ENCODE data around the gene ZAR1L. TPM values are rescaled to one million over a fixed set of nuclear protein-coding genes. Genes with fewer than 3 reads are reported as not detected.
"Not testable (repeated sequence)": the region's sequence is repeated elsewhere in the genome, so short reads cannot be mapped to it uniquely, and the experiment has no call there.

ZAR1L gene
- polyA plus RNA-seq = not detected

- 1% methylated on average over 60 of the region's 60 CpGs for WGBS, 3 donors
- peak within 1 kb of the TSS; percentile 92 for H3K27ac ChIP-seq (ENCODE audit: low read depth, low read length)
Observed at GRCh38 chr13:32315238-32316027, at the start of gene ZAR1L, which contains the start of gene BRCA2. ZAR1L (minus strand) TSS chr13:32315363; CDS start chr13:32311925, 3,438 bp downstream. BRCA2 (plus strand) TSS chr13:32315508; CDS start chr13:32316461, 953 bp downstream.

GRCh38 chr13:32362574-32362973 lies 47.4 kb upstream of the ZAR1L start:
- WGBS, 3 donors = 58 to 95% (median 64%) methylated on average over 2 of the region's 2 CpGs
- no peak overlapping the region for H3K27ac ChIP-seq (ENCODE audit: low read depth, low read length)

- WGBS, 3 donors = 95 to 98% (median 98%) methylated on average over 8 of the region's 8 CpGs
- H3K27ac ChIP-seq (ENCODE audit: low read depth, low read length) = not testable (repeated sequence)
Observed at GRCh38 chr13:32355935-32356334, 40.8 kb upstream of the ZAR1L start.

GRCh38 chr13:32354040-32354439 lies 38.9 kb upstream of the ZAR1L start:
- WGBS, 3 donors = 98 to 100% (median 100%) methylated on average over 1 of the region's 1 CpG
- no peak overlapping the region for H3K27ac ChIP-seq (ENCODE audit: low read depth, low read length)

- 87 to 96% (median 94%) methylated on average over 15 of the region's 15 CpGs for WGBS, 3 donors
- not testable (repeated sequence) for H3K27ac ChIP-seq (ENCODE audit: low read depth, low read length)
Observed at GRCh38 chr13:32350839-32351441, 35.8 kb upstream of the ZAR1L start.

GRCh38 chr13:32347651-32348050 lies 32.5 kb upstream of the ZAR1L start:
- no peak overlapping the region for H3K27ac ChIP-seq (ENCODE audit: low read depth, low read length)
- 37 to 100% (median 100%) methylated on average over 1 of the region's 1 CpG for WGBS, 3 donors

- H3K27ac ChIP-seq (ENCODE audit: low read depth, low read length) = no peak overlapping the region
- 62 to 89% (median 71%) methylated on average over 3 of the region's 3 CpGs for WGBS, 3 donors
Observed at GRCh38 chr13:32340914-32341313, 25.8 kb upstream of the ZAR1L start.

- WGBS, 3 donors = 75 to 96% (median 87%) methylated on average over 2 of the region's 2 CpGs
- no peak overlapping the region for H3K27ac ChIP-seq (ENCODE audit: low read depth, low read length)
Observed at GRCh38 chr13:32334671-32335070, 19.5 kb upstream of the ZAR1L start.

GRCh38 chr13:32330441-32330840 lies 15.3 kb upstream of the ZAR1L start:
- WGBS, 3 donors = 72 to 100% (median 75%) methylated on average over 2 of the region's 2 CpGs

GRCh38 chr13:32323912-32324311 lies 8.7 kb upstream of the ZAR1L start:
- H3K27ac ChIP-seq (ENCODE audit: low read depth, low read length) = no peak overlapping the region

More at GRCh38 chr13:32330441-32330840, 15.3 kb upstream of the ZAR1L start:
- no peak overlapping the region for H3K27ac ChIP-seq (ENCODE audit: low read depth, low read length)

GRCh38 chr13:32320528-32320927 lies 5.4 kb upstream of the ZAR1L start:
- H3K27ac ChIP-seq (ENCODE audit: low read depth, low read length) = no peak overlapping the region
- 69 to 80% (median 77%) methylated on average over 4 of the region's 4 CpGs for WGBS, 3 donors

GRCh38 chr13:32317716-32318465 lies 2.7 kb upstream of the ZAR1L start:
- H3K27ac ChIP-seq (ENCODE audit: low read depth, low read length) = no peak overlapping the region
- WGBS, 3 donors = 71 to 91% (median 74%) methylated on average over 2 of the region's 2 CpGs

- 57 to 66% (median 59%) methylated on average over 6 of the region's 6 CpGs for WGBS, 3 donors
- no peak overlapping the region for H3K27ac ChIP-seq (ENCODE audit: low read depth, low read length)
Observed at GRCh38 chr13:32316501-32316900, 1.3 kb upstream of the ZAR1L start.

GRCh38 chr13:32316028-32316339 lies 821 bp upstream of the ZAR1L start:
- no peak overlapping the region for H3K27ac ChIP-seq (ENCODE audit: low read depth, low read length)
- 0 to 1% (median 1%) methylated on average over 13 of the region's 13 CpGs for WGBS, 3 donors

- 50 to 72% (median 64%) methylated on average over 32 of the region's 32 CpGs for WGBS, 3 donors
- peak overlapping the region; percentile 92 for H3K27ac ChIP-seq (ENCODE audit: low read depth, low read length)
Observed at GRCh38 chr13:32314271-32315237, 609 bp downstream of the ZAR1L start.

GRCh38 chr13:32311188-32311897 lies 3.8 kb downstream of the ZAR1L start:
- peak overlapping the region; percentile 29 for H3K27ac ChIP-seq (ENCODE audit: low read depth, low read length)
- 91 to 92% (median 91%) methylated on average over 33 to 36 of the region's 36 CpGs for WGBS, 3 donors

GRCh38 chr13:32310134-32310706 lies 4.9 kb downstream of the ZAR1L start:
- WGBS, 3 donors = 31 to 42% (median 39%) methylated on average over 12 of the region's 12 CpGs
- H3K27ac ChIP-seq (ENCODE audit: low read depth, low read length) = no peak overlapping the region
